ENCODE measurements around the gene KLHL18. TPM values are rescaled to one million over a fixed set of nuclear protein-coding genes. Genes with fewer than 3 reads are reported as not detected.
"Not testable (repeated sequence)": the region's sequence is repeated elsewhere in the genome, so short reads cannot be mapped to it uniquely, and the experiment has no call there.

The KLHL18 gene
- total and polyA plus RNA-seq, 2 of the 4 experiments (the other 2 are of a cell fraction): 29.1 to 76.2 TPM

DNA sequence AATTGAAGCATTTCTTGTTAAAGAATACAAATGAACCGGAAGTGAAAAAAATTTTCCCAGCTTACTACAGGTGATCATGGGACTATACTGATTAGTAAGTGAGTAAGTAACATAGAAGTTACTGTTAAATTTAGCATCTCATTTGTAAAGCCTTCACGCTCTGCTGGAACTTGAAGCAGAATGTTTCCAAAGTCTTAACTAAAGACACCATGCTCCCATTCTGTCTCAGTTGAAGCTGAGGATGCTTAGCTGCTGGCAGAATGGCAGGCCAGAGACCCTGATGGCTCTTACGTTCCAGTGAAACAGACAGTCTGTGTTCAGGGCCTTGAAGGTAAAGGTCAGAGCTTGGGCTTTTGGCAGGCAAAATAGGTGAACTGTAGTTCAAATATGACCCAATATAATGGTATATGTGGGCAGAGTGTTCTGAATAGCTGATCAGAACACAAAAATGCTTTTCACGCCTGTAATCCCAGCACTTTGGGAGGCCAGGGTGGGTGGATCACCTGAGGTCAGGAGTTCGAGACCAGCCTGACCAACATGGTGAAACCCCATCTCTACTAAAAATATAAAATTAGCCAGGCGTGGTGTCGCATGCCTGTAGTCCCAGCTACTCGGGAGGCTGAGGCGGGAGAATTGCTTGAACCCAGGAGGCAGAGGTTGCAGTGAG is 9.1 kb downstream of the KLHL18 start:
- H2BK5ac ChIP-seq (ENCODE audit: low read depth, low read length, poor library complexity, severe bottlenecking); H3K4ac ChIP-seq (ENCODE audit: low read depth, low read length); H3K9me3 ChIP-seq (ENCODE audit: control insufficient read depth, insufficient read depth, low read length); H2BK120ac ChIP-seq (ENCODE audit: low read depth, low read length); H3K56ac ChIP-seq (ENCODE audit: extremely low read depth, insufficient read depth, low read length); H2AK5ac ChIP-seq (ENCODE audit: low read depth, low read length); H3K36me3 ChIP-seq (ENCODE audit: control insufficient read depth, insufficient read depth, low read length); H3K18ac ChIP-seq (ENCODE audit: low read depth, low read length); H3K9ac ChIP-seq (ENCODE audit: low read depth, low read length); H2AK9ac ChIP-seq (replicated peaks; ENCODE audit: low read depth, low read length, poor library complexity); H3K4me3 ChIP-seq (ENCODE audit: insufficient read depth, low read depth, low read length); H3K14ac ChIP-seq (replicated peaks; ENCODE audit: low read depth, low read length); H3K23ac ChIP-seq (ENCODE audit: low read depth, low read length); H3K27ac ChIP-seq (ENCODE audit: insufficient read depth, low read length); H4K91ac ChIP-seq (ENCODE audit: insufficient read depth, low read depth, low read length); H3K9me1 ChIP-seq (ENCODE audit: insufficient read depth, low read length); H4K8ac ChIP-seq (ENCODE audit: low read depth in 2 of 2, low read length in 2 of 2); DNase-seq; H2BK15ac ChIP-seq (ENCODE audit: low read depth, low read length); ATAC-seq (ENCODE audit: low read depth); BruUV-seq (replicated peaks); in situ Hi-C loops (cut with MboI; ENCODE audit: low sequenced_read_pairs); H3K4me2 ChIP-seq (ENCODE audit: low read depth, low read length); H2AFZ ChIP-seq (replicated peaks; ENCODE audit: low read length, poor library complexity); intact Hi-C loops (cut with micrococcal nuclease); H2BK20ac ChIP-seq (ENCODE audit: low read depth, low read length); dilution Hi-C loops (cut with HindIII; ENCODE audit: low sequenced_read_pairs, unreplicated experiment); H3K4me1 ChIP-seq (ENCODE audit: control insufficient read depth, insufficient read depth, low read length); H3K27me3 ChIP-seq (ENCODE audit: control insufficient read depth, insufficient read depth, low read length); H4K5ac ChIP-seq (ENCODE audit: low read depth, low read length): not testable (repeated sequence)
- Histone ChIP-seq H3K79me1 (ENCODE audit: low read depth in 1 of 2, low read length in 2 of 2) (peaks cover 48 to 83% of the 10 kb centered on the region in 2 experiments), H4K20me1 (ENCODE audit: insufficient read depth, low read length) (peaks cover 15% of the 10 kb centered on the region)
- ChIA-PET CTCF (interaction anchor here (0.6 kb wide), 1 partner anchor 22 kb away, joined by 4 read pairs; no protein-coding TSS in a partner anchor), POLR2A (ENCODE audit: unreplicated experiment) (interaction anchor here (0.6 kb wide), 1 partner anchor 105 kb away, joined by 4 read pairs; no protein-coding TSS in a partner anchor)
- WGBS, 2 experiments (ENCODE audit: extremely low coverage in 2 of 2, insufficient read length in 1 of 2): 90% methylated on average over 1 of the region's 9 CpGs; no CpG with 5 or more reads in 1 of the 2 experiments

Data from IMR-90 (cell line).